SU-DHL-6 (cell line): ENCODE data around the gene STPG4.

Experiments
- EZH2phosphoT487 ChIP-seq: fragments of 200-600 bp; sonication (generic), shearing (Covaris generic); conservative IDR thresholded peaks from 2 replicates; pipeline ENCODE4 v1.6.1; 2018; ENCODE audit warnings: mild to moderate bottlenecking, antibody characterized with exemption, low read length, moderate library complexity, mixed read lengths
- TF ChIP-seq, protein P1 (sequence below): fragments of 200-600 bp; sonication (generic); IDR thresholded peaks from one replicate; pipeline ENCODE4 v1.5.1; 2017; ENCODE audit warnings: antibody characterized with exemption, mild to moderate bottlenecking, low read length, moderate library complexity; ENCODE audit not compliant: insufficient read depth, poor library complexity, severe bottlenecking

DNA sequence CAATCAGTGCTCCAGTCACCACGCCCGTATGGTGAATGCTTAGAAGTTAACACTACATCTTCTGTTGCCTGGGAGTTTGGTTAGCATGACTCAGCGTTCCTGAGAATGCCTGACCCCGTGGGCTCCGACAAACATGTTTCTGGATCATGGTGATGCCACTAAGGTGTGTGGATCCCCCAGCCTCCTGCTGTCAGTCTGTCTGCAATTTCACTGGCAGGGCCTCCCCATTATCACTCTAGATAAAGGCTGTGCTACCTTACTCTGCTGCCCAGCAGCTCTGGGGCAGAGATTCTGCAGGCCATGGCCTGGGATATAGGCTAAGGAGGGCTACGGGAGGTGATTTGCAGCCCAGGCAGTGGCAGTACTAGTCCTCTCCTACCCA, 66.0 kb downstream of the STPG4 start:
- TF ChIP-seq, protein P1, sequence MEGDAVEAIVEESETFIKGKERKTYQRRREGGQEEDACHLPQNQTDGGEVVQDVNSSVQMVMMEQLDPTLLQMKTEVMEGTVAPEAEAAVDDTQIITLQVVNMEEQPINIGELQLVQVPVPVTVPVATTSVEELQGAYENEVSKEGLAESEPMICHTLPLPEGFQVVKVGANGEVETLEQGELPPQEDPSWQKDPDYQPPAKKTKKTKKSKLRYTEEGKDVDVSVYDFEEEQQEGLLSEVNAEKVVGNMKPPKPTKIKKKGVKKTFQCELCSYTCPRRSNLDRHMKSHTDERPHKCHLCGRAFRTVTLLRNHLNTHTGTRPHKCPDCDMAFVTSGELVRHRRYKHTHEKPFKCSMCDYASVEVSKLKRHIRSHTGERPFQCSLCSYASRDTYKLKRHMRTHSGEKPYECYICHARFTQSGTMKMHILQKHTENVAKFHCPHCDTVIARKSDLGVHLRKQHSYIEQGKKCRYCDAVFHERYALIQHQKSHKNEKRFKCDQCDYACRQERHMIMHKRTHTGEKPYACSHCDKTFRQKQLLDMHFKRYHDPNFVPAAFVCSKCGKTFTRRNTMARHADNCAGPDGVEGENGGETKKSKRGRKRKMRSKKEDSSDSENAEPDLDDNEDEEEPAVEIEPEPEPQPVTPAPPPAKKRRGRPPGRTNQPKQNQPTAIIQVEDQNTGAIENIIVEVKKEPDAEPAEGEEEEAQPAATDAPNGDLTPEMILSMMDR, result no peak
- no peak for TF ChIP-seq EZH2phosphoT487
